HG02571 (cell line): ENCODE measurements around the gene NUDT8.
A peak's percentile ranks its signal among the peaks of the same experiment; 100 is the strongest.

Experiments used
- ATAC-seq: cut with Tn5 transposase; IDR thresholded peaks from one replicate; pipeline ENCODE4 v1.9.1; 2021; ENCODE audit warnings: mild to moderate bottlenecking, moderate library complexity; ENCODE audit not compliant: unreplicated experiment

The NUDT8 gene

GRCh38 chr11:67629386-67630227 lies at the start of gene NUDT8:
Gene NUDT8, minus strand, starts transcription at chr11:67629937. Its CDS starts 26 bp downstream, at chr11:67629911.
- peak; percentile 48 for ATAC-seq

- no peak for ATAC-seq
Observed at GRCh38 chr11:67675058-67675747, 45.5 kb upstream of the NUDT8 start.

- no peak for ATAC-seq
Observed at GRCh38 chr11:67674442-67674871, 44.7 kb upstream of the NUDT8 start, which contains the start of gene ALDH3B2. Gene ALDH3B2, minus strand, starts transcription at chr11:67674623. Its CDS starts 7,688 bp downstream, at chr11:67666935.

GRCh38 chr11:67673902-67674301 lies 44.2 kb upstream of the NUDT8 start:
- no peak for ATAC-seq

GRCh38 chr11:67673358-67673757 lies 43.6 kb upstream of the NUDT8 start:
- no peak for ATAC-seq

- ATAC-seq: no peak
Observed at GRCh38 chr11:67671211-67671520, 41.4 kb upstream of the NUDT8 start.

- no peak for ATAC-seq
Observed at GRCh38 chr11:67670316-67671210, 40.8 kb upstream of the NUDT8 start.

- ATAC-seq: no peak
Observed at GRCh38 chr11:67668192-67668551, 38.4 kb upstream of the NUDT8 start.

GRCh38 chr11:67667490-67668191 lies 37.9 kb upstream of the NUDT8 start:
- ATAC-seq: no peak

GRCh38 chr11:67666676-67667489 lies 37.1 kb upstream of the NUDT8 start:
- ATAC-seq: no peak

GRCh38 chr11:67666303-67666645 lies 36.5 kb upstream of the NUDT8 start:
- no peak for ATAC-seq

- no peak for ATAC-seq
Observed at GRCh38 chr11:67665541-67666302, 36.0 kb upstream of the NUDT8 start.

GRCh38 chr11:67664696-67665540 lies 35.2 kb upstream of the NUDT8 start:
- no peak for ATAC-seq

GRCh38 chr11:67664213-67664585 lies 34.5 kb upstream of the NUDT8 start:
- ATAC-seq: no peak

- no peak for ATAC-seq
Observed at GRCh38 chr11:67663532-67664212, 33.9 kb upstream of the NUDT8 start.

GRCh38 chr11:67662835-67663531 lies 33.2 kb upstream of the NUDT8 start:
- no peak for ATAC-seq

- no peak for ATAC-seq
Observed at GRCh38 chr11:67662142-67662834, 32.6 kb upstream of the NUDT8 start.
